NCI-H1930 (cell line): ENCODE measurements around the gene MAEL.
A peak's percentile ranks its signal among the peaks of the same experiment; 100 is the strongest.
"Not testable (repeated sequence)": the region's sequence is repeated elsewhere in the genome, so short reads cannot be mapped to it uniquely, and the experiment has no call there.

Experiments
- DNase-seq, 2 experiments: peaks; one replicate each; lab custom pipeline; 2025; lab: John Stamatoyannopoulos, UW

The MAEL gene

DNA sequence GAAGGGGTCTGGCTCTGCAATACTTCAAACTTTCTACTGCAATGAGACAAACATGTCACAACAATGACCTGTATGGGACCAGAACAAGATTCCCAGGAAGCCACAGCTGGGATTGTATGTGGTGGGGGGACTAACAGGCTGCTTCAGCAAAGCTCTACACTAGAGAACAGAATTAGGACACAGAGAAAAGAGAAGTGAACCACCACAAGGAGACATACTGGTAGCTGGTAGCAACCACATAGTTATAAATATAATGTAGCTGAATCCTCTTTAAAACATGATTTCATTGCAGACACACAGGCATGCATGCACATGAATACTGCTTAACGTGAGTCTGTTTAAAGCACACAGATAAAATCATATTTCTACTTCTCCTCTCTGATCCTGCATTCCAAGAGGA, 10.3 kb upstream of the MAEL start:
- DNase-seq: no peak

DNA sequence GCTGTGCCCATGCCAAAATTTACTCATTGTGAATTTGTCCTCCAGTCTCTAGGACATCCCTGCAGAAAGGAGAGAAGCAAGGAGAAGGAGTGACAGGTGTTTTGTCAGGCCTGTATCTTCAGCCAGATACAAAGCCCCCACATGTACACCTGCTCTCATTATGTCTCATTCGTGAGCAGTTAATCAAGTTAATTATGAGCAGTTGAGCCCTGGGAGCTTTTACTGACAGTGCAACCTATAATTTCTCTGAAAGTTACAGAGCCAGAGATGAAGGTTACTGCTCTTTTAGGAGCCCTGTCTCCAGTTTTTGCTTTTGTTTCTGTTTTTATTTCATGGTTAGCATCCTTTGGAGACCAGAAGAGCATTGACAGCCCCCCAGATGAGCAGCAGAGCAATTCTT, 8.7 kb upstream of the MAEL start:
- no peak for DNase-seq

DNA sequence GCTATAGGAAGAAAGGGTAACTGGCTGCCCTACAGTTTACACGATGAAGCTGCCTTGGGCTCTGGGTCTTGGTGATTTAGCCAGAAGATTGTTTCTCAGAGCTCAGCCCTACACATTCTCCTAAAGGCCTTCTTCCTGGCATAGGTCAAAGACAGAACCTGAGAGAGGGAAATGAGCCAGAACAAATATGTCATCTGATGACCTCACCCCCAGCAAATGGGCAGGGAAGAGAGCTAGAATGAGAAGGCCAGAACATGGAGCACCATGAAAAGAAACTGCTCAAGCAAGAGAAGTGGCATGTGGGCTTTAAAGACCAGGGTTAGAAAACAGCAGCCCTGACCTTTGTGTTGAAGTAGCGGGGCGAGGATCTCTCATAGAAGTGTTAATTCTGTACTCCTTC, 8.3 kb upstream of the MAEL start:
- no peak for DNase-seq

DNA sequence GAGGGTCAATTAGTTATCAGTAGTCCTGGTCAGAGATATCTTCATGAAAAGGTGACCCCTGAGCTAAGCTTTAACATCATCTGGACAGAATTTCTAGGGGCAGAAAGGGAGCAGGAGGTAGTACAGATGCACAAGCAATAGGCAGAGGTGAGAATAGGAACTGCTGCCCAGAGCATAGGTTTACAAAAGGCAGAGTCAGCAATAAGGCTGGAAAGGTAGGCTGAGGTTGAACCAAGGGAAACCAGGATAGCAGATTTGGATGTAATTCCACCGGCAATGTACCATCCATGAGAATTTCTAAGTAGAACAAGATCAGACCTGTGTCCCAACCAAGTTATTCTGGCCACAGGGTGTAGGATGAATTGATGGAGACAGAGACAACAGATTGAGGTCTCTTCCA, 7.5 kb upstream of the MAEL start:
- no peak for DNase-seq

DNA sequence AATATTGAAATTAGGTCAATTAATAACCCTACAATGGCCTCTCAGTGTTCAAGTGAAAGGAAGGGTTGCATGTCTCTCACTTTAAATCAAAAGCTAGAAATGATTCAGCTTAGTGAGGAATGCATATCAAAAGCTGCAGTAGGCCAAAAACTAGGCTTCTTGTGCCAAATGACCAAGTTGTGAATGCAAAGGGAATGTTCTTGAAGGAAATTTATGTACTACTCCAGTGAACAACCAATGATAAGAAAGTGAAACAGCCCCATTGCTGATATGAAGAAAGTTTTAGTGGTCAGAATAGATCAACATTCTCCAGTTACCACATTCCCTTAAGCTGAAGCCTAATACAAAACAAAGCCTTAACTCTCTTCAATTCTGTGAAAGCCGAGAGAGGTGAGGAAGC, 10.0 kb downstream of the MAEL start:
- DNase-seq: no peak

DNA sequence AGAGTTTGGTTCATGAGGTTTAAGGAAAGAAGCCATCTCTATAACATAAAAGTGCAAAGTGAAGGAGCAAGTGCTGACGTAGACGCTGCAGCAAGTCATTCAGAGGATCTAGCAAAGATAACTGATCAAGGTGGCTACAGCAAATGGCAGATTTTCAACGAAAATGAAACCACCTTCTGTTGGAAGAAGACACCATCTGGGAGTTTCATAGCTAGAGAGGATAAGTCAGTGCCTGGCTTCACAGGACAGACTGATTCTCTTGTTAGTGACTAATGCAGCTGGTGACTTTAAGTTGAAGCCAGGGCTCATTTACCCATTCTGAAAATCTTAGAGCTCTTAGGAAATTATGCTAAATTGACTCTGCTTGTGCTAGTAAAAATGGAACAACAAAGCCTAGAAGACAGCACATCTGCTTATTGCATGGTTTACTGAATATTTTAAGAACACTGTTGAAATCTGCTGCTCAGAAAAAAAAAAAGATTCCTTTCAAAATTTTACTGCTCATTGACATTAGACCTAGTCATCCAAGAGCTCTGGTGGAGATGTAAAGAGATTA, 10.5 kb downstream of the MAEL start:
- no peak for DNase-seq

DNA sequence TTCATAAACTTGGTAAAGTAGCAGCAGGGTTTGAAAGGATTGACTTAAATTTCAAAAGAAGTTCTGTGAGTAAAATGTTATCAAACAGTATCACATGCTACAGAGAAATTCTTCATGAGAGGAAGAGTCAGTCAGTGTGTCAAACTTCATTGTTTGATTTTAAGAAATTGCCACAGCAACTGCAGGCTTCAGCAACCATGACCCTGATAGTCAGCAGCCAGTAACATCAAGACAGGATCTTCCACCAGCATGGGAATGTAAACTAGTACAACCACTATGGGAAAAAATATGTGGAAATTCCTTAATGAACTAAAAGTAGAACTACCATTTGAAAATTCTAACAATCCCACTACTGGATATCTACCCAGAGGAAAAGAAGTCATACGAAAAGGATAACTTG, 11.5 kb downstream of the MAEL start:
- DNase-seq: no peak

DNA sequence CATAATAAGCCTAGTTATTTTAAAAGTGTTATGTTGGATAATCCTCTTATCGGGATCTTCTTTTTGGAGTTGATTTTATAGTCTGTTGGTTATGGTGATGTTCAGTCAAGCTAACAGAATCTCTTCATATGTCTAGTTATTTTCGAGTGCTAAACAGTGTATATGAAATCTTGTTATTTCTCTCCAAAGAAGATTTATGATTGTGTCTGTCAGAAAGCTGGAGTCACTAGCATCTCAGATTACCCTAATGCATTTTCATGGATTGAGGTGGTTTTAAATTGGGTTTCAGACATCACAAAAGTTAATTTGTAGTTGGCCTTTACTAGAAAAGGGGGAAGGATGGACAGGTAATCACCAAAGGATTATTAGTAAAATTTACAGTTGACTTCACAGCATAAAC, 13.3 kb downstream of the MAEL start:
- no peak for DNase-seq

DNA sequence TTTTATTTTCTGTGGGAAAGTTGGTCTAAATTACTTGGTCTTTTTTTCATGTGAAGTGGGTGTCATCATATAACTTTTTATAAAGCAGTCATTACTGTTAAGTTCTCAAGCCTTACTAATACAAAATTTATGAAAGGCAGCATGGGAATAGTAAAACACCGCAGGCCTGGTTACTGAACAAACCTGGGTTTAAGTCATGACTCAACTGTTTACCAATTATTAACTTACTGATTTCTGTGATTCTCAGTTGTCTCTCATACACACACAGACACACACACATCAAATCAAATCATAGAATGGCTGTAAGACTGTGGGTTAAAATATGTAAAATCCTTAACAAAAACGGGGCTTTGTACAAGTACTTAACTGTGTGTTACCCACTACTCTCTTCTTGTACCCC, 14.6 kb downstream of the MAEL start:
- no peak for DNase-seq

DNA sequence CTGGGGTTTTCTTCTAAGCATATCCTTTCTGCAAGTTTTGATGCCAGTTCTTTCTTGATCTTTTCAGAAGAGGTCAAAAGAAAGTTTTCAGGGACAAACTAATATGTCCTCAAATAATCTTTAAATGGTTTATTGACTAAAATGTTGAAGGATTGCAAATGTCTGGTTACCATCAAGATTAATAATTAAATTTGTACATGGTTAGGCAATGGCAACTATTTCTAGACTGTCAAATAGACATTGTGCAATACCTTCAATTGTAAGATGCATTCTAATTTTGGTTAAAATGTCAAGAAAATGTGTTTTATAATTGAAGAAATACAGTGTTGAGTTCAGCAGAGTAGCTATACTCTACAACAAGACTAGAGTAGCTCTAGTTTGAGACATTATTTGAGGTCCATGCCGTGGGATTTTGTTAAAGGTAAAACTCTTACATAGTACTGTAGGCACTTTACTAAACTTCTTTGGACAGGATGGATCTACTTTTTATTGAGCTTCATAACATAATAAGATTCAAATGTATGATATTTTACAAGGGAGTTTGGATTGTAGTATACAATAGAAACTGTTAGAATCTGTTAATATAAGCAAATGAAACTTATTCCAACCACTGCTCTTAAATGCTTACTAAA, 22.6 kb downstream of the MAEL start:
- DNase-seq: no peak

DNA sequence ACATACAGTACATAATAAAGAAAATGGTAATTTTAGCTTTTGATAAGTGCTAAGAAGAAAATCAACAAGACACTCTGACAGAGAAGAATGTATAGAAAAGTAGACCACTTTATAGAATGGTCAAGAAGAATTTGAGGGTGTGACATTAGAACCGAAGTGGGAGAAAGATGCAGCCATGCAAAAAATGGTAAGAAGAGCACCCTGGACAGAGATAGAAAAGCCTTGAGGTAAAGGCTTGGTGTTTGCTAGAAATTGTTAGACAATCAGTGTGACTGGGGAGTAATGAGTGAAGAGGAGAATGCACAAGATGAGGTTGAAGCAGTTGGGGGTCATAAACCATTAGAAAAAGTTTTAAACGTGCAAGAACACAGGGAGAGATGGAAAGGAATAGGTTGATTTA, 23.5 kb downstream of the MAEL start:
- DNase-seq: no peak

DNA sequence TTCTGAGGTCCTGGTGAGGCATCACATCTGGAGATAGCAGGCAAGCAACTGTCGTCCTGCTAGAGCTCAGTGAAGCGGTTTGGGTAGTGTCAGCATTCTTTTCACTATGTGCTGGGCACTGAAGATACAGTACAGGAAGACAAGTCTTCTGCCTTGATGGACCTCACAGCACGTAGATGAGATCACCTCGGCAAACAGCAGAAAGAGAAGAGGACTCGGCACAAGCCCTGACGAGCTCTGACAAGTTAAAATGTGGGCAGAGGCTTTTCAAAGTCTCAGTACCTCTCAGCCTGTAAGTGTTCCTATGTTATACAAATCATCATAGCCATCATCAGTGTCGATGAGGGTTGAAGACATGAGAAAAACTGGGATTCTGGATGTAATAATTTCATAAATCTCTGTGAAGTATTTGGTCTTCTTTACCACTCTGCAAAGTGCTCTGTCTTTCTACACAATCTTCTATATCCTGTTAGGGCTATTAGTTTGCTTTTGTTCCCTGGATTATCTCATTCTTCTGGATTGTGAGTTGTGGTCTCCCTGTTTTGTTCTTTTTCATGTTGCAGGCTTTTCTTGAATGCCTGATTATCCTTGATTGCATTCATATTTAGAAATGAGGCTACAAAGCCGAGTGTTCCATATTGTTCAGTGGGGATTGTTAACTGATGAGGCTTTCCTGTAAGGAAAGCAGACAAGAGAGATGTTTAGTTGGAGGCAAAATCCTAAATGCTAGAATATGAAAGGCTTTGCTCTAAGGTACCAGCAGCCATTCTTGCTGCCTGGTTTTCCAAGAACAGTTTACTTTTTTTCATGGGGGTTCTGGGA, 24.2 kb downstream of the MAEL start:
- no peak for DNase-seq

DNA sequence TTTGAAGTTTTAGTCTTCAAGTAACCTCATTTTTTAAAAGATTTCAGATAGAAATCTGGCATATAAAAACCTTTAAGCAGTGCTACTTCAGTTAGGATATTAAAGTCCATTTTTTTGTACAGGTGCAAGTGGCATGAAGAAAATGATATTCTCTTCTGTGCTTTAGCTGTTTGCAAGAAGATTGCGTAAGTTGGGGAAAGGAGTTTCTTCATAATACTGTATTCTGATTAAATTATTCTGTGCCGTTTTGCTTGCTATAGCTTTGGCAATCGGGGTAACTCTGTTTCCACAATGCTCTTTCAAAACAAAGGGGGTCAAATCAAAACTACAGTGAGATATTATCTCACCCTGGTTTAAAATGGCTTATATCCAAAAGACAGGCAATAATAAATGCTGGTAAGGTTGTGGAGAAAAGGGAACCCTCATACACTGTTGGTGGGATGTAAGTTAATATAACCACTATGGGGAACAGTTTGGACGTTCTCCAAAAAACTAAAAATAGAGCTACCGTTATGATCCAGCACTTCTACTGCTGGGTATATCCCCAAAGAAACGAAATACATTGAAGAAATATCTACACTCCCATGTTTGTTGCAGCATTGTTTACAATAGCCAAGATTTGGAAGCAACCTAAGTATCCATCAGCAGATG, 27.1 kb downstream of the MAEL start:
- DNase-seq: no peak

DNA sequence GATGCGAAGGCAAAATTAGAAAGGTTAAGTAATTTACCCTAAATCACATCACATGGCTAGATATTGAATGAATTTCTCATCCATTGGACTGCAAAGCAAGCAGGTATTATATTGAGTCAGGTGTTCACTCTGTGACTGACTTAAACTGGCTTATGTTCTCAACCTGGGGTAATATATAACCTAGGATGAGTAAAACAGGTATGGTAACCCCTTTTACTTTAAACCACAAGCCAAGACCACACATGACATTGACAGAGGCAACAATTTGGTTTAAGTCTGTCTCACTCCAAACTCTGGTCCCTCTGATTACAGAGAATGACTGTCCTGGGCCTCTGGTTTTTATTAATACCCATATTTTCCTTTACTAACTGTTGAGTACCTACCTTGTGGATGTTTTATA, 33.3 kb downstream of the MAEL start:
- no peak for DNase-seq

DNA sequence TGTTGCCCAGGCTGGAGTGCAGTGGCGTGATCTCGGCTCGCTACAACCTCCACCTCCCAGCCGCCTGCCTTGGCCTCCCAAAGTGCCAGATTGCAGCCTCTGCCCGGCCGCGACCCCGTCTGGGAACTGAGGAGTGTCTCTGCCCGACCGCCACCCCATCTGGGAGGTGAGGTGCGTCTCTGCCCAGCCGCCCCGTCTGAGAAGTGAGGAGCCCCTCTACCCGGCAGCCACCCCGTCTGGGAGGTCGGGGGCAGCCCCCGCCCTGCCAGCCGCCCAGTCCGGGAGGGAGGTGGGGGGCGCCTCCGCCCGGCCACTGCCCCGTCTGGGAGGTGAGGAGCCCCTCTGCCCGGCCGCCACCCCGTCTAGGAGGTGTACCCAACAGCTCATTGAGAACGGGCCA, 40.5 kb downstream of the MAEL start:
- DNase-seq: not testable (repeated sequence)

DNA sequence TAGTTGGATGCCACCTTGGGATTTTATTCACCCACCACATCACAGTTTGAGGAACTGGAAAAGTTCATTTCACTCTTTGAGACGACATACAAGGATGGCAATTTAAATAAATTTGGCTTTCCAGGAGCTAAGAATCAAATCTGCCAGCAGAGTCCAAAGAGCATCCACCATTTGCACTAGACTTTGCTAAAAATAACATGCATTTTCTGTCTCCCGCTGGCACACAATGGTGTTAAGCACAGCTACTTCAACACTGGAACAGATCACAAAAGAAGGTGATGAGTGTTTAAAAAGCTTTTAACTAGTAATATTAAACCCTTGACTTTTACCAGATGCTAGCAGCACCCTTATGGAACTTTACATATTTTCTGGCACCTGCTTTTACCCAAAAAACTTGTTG, 44.6 kb downstream of the MAEL start:
- DNase-seq: no peak

DNA sequence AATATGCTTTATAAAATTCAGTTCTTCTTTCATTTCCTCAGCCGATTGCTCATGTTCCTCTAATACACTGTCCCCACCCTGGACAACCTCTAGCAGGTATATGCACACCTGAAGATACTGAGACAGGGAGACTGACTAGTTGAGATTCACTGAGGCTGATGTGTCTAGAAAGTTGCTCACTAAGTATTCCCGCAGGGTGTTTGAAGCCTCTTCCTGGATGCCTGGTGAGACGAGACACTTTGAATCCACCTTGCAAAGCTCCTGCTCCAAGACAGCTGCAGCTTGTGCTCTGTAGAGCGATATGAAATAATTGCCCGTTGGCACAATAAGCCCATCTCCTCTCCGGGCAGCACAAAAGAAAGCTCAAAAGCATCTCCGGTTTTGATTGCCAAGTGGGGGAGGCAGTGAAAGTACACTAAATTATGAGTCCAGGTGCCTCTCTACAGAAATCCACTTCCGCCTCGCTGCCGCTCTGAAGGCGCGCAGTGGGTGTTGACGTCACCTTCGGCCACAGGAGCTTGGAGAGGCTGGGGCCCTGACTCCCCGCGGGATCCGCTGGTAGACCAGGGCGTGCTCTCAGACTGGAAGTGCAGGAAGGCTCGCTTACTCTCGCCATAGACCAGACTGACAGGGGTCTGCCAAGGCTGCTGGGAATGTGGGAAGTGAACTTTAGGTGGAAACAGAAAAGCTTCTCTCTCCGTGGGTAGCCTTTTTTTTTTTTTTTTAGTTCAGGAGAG, 54.8 kb downstream of the MAEL start:
- peak; percentile 51 to 63 for DNase-seq

DNA sequence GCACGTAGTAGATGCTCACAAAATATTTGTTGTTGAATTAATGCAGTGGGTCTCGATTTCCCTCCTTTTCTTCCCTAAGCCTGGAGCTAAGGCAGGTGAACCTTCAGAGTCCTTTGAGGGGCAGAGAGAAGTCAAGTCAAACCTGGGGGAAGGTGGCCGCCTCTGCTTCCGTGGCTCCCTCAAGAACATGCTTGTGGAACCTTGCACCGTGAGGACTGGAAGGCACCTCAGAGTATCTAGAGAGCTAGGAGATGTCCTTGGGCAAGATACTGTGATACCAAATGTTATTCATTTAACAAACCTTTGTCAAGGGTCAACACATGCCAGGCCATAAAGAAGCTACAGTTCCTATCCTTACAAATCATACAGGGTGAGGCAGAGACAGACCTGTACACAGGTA, 62.8 kb downstream of the MAEL start:
- no peak for DNase-seq

DNA sequence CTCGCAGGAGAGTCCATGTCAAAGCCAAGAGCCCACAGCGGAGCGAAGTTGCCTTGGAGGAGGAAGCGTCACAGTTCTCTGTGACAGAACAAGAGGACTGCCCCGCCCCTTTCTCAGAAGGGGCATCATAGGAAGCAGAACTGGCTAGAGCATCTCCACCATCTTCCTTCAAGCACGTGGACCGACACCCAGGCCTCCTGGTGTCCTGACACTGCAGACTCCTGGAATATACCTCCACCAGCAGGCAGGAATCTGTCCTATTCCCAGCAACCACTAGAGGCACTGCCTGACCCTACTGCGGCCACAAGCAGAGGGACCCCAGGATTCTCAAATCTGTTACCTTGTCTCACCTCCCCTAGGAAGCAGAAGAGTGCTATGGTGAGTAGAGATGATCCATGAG, 63.3 kb downstream of the MAEL start:
- no peak for DNase-seq

DNA sequence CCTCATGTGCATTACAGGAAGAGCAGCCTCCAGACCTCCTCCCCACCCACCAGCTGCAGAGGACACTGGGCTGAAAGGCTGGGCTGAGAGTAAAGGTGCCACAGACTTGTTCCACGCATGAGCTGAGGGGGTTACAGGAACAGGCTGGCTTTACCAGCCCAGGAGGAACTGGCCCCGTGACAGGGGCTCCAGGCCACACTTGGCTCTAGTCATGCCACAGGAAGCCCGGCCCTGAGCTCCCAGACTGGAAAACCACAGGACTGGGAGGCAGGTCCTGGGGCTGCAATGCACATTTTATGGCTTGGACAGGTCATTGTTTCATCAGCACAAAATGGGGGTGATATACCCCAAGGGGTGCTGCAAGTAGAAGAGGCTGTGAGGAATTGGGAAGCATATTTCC, 65.5 kb downstream of the MAEL start:
- DNase-seq: no peak

DNA sequence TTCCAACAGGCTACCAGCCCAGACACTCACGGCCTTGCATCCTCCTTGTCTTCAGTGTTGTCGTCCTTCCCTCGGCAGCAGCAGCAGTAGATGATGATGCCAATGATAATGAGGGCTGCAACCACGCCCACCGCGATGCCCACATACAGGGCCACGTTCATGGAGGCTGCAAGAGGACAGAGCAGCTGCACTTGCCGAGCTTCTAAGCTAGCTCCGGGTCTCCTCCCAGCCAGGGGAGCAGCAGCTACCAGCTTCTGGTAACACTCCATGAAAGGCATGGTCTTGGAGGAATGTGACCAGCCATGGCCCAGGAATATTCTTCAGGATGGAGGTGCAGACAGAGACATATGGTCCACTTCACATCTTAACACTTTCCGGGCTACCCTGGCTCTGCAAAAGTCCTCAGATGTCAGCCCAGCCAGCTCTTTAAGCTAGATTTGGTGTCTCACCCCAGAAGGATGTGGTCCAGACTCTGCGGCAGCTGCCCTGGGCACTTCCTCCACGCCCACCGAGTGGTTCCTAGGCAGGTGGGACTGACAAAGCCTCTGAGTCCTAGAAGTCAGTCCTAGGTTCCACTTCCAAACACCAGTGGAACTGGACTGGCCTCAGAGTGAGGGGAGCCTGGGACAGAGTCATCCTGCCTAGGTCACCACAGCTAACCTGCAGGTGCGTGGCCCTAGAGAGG, 66.0 kb downstream of the MAEL start:
- DNase-seq: no peak
